ENCODE measurements around the gene CENPX.

CENPX gene

DNA sequence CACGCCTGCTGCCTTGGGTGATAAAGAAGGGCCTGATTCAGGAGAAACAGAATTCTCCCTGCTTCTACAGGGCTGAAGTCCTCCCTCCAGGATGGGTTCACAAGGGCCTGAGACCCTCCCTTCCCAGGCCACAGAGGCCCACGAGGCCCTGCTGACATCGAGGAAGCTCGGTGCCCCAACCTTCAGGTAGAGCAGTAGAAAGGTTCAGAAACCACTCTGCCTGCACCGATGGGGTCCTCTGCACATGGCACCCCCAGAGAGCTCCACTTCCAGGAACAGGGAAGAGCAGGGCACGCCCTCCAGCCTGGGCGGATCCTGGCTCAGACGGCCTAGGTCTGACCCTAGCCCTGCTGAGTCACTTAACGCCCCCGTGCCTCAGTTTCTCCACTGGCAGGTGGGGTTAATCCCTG is 773 bp downstream of the CENPX start:
- no peak for DNase-seq

GRCh38 chr17:82021107-82021899 is 1.4 kb downstream of the CENPX start:
- peak; percentile 58 for DNase-seq

DNA sequence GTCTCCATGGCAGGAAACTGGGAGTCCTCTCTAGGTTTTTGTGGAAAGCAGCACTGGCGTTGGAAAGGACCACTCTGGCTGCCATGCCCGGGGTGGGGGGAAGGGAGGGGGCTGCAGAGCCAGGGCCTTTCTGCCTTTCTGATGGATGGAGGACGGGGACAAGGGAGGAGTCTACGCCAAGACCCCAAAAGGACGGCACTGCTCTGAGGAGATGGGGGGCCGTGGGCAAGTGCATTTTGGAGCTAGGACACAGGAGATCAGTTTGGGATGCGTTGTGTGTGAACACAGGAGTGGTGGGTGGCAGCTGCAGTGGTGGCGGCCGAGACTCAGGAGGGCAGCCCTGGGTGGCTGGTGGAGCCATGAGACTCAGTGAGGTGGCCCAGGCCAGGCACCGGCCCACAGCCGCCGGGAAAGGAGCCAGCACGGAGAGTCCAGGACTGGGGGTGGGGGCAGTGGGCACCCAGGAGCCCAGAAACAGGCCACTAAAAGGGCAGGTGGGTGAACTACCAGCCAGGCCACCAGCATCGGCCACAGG is 2.0 kb downstream of the CENPX start:
- no peak for DNase-seq

DNA sequence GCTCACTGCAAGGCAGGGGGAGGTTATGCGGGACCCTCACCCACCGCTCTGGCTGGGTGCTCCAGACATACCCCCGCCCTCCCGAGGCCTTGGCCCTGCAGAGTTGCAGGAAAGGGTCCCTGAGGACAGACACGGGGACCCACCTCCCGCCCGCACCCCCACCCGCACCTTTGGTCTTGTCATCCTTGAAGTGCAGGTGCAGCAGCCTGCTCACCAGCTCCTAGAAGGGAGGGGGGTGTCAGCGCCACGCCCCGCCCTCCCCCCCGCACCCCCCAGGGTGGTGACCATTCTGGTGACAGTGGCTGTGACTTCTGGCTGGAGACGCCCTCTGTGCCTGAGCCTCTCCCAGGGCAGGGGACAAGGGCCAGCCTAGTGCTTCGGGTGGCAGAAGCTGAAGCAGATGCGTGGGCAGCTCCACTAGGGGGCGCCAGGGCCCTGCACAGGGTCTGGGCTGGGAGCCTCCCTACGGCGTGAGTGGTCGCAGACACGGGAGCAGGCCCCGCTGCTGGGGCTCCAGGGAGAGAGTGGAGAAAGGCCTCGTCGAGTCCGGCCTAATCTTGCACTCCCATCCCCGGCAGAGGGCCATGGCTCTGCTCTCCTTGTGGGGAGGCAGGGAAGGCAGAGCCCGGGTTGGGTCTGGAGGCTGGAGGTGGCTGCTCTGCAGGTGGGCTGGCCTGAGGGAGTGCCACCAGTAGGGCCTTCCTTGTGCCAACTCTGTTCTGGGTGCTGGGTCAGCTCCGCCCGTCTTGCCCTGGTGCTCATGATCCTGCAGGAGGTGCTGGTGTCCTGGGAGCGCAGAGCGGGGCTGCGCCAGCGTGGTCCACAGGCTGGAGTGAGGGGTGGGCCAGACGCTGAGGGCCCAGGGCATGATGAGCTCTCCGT is 2.7 kb downstream of the CENPX start:
- no peak for DNase-seq

- no peak for DNase-seq
Observed at GRCh38 chr17:82018989-82019689, 3.5 kb downstream of the CENPX start.

DNA sequence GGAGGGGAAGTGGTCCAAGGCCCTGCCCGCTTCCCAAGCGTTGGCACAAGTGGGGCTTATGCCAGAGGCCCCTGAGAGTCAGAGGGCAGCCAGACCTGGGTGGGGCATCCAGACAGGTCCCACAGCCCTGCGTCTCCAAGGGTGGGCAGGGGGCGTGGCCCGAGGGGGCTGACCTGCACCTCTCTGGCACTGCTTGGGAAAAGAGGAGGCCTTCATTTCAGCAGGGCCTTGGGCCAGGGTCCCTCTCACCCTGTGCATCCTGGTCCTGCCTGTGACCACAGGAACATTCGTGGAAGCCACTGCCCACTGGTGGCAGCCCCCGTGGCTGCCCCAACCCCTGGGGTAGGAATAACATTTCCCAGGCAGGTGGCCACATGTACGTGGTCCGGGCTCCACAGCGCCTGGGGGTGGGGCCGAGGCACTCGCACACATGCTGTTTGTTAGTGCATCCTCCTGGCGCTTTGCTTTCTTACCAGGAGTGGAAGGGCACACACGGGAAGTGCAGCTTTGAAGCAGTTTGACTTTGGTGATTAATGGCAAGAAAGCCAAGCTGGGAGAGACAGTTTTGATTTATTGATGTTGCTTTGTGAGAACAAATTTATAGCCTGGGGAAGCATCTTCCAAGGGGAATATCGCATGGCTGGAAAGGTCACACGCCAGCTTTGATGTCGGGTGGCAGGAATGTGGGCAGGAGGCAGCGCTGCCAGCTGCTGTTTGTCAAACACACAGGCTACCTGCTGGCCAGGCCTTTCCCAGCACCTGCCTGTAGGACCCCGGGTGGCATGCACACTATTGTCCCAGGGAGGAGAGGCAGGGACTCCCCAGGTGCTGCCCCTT is 4.3 kb downstream of the CENPX start:
- no peak for DNase-seq

DNA sequence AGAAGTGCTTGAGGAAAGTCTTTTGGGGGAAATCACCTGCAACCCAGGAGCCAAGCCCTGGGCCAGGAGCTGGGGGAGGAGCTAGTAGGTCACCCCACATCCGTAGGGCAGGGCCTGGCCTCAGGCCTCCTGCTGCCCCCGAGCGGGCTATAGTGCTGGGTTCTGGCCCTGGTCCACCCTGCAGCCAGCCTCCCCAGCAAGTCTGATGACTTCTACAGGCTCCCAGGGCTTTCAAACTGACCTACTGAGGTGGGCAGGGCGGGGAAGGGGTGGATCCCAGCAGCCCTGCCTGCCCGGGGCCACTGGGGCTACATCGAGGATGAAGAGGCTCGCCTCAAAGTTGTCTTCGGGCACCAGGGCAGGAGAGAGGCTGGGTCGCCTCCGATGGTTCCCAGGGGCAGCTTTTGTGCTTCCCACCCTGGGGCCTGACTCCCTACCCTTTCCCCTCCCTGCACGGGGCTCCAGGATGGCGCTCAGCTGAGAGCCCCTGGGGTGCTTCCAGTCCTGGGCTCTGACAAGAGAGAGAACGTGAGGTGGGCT is 5.0 kb downstream of the CENPX start:
- DNase-seq = no peak

DNA sequence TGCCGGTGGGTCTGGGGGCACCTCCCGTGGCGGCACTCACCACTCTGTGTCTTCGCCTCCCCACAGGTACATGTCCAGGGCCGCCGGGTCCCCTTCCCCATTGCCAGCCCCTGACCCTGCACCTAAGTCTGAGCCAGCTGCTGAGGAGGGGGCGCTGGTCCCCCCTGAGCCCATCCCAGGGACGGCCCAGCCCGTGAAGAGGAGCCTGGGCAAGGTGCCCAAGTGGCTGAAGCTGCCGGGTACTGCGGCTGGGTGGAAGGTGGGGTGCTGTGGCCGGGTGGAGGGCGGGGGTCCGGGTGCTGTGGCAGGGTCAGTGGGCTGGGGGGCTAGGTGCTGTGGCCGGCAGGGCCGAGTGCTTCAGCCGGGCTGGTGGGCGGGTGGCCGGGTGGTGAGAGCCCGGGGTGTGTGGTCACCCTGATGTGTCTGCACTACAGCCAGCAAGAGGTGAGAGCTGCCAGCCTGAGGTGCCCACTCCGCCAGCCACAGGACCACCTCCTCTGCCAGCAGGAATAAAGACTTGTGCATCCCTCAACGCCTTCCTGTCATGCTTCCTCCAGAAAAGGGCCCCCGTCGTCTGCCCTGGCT is 5.7 kb downstream of the CENPX start:
- no peak for DNase-seq

- DNase-seq = no peak
Observed at GRCh38 chr17:82016061-82016874, 6.4 kb downstream of the CENPX start.

- DNase-seq = no peak
Observed at GRCh38 chr17:82015311-82015971, 7.2 kb downstream of the CENPX start.

- no peak for DNase-seq
Observed at GRCh38 chr17:82014971-82015310, 7.7 kb downstream of the CENPX start.

GRCh38 chr17:82014432-82014831 is 8.2 kb downstream of the CENPX start:
- DNase-seq = no peak

GRCh38 chr17:82013772-82014321 is 8.8 kb downstream of the CENPX start:
- DNase-seq = no peak

GRCh38 chr17:82013341-82013740 is 9.3 kb downstream of the CENPX start:
- no peak for DNase-seq

DNA sequence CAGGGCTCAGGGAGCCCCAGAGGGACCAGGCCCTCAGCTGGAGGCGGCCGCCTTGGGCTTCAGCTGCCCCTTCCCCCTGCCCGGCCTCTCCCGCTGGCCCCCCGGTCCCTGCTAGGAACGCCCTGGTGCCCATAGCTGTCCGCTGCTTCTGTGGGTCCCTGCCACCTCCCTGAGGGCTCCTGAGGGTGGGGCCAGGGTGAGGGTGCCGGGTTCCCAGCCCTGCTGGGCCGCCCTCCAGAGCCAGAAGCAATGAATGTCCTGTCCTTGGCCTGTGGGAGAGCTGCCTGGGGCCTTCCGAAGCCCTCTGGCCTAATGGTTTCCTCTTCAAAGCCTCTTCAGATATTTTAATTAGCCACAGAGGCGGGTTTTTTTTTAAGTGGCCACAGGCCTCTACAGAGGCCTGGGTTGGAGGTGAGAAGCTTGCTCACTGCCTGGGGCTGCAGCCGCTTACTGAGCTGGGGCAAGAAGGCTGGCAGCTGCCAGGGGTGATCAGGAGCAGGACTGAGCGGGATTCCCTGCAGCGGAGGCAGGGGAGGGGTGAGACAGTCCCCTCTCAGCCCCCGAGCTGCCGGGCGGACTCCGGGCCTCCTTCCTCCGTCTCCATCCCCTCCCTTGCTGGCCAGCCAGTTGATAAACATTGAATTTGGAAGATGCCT is 9.9 kb downstream of the CENPX start:
- DNase-seq = no peak

GRCh38 chr17:82012261-82012639 is 10.4 kb downstream of the CENPX start:
- DNase-seq = no peak

- no peak for DNase-seq
Observed at GRCh38 chr17:82011617-82012187, 11.0 kb downstream of the CENPX start.

GRCh38 chr17:82010575-82011525 is 11.8 kb downstream of the CENPX start:
- DNase-seq = no peak
